Endothelial cell of umbilical vein (primary cell): ENCODE results near the gene FAM177B. TPM values are rescaled to one million over a fixed set of nuclear protein-coding genes. Genes with fewer than 3 reads are reported as not detected.

ENCODE experiments used
- BruUV-seq: library from RNA; stranded (reverse); fragments of 400-500 nt; replicated peaks from 2 replicates; lab custom pipeline; 2021; lab: Mats Ljungman, UMichigan
- CTCF ChIA-PET: fragments of 300-600, 350-600 bp; sonication (Branson Sonifier 250); formaldehyde crosslinking; loops from one replicate; lab custom pipeline; 2021; ENCODE audit warnings: antibody characterized with exemption, inconsistent platforms; lab: Charles Lee
- POLR2A ChIA-PET: fragments of 300-600, 350-600 bp; sonication (Branson Sonifier 250); formaldehyde crosslinking; loops from one replicate; lab custom pipeline; 2021; ENCODE audit warnings: antibody characterized with exemption, inconsistent platforms; lab: Charles Lee
- DNase-seq: peaks from one replicate; pipeline ENCODE4 v3.0.0-alpha.2; 2011; ENCODE audit warnings: low read depth, low spot score
- FAIRE-seq: peaks from 2 replicates; lab custom pipeline; 2011; peaks lifted over from hg19 to GRCh38; lab: Jason Lieb, UNC
- H2AFZ ChIP-seq: 2 replicates; pipeline ENCODE4 v1.6.0; 2012; ENCODE audit warnings: low read depth, low read length, control low read depth, inconsistent platforms
- H3K27ac ChIP-seq: 2 replicates; pipeline ENCODE4 v1.5.1; 2011; ENCODE audit warnings: low read depth, mild to moderate bottlenecking, control low read depth, low read length, moderate library complexity; ENCODE audit not compliant: insufficient read depth
- H3K27me3 ChIP-seq, 2 experiments: 2 replicates each; pipeline versions ENCODE4 v1.6.0 to v1.6.1; 2011; ENCODE audit warnings: low read length in 2 of 2, mixed read lengths in 1 of 2; ENCODE audit not compliant: control insufficient read depth in 2 of 2, insufficient read depth in 2 of 2
- H3K36me3 ChIP-seq, 2 experiments: 2 replicates in 1 of 2; 3 replicates in 1 of 2; pipeline ENCODE4 v1.5.1; 2011; ENCODE audit warnings: low read length in 2 of 2, mild to moderate bottlenecking in 1 of 2, moderate library complexity in 1 of 2; ENCODE audit not compliant: control insufficient read depth in 2 of 2, insufficient read depth in 2 of 2; ENCODE audit errors: extremely low read depth in 1 of 2
- H3K4me1 ChIP-seq: 3 replicates; pipeline ENCODE4 v1.5.1; 2011; ENCODE audit warnings: mild to moderate bottlenecking, low read length; ENCODE audit not compliant: control insufficient read depth, insufficient read depth; ENCODE audit errors: extremely low read depth
- H3K4me2 ChIP-seq: 2 replicates; pipeline ENCODE4 v1.6.1; 2011; ENCODE audit warnings: low read length, control low read depth, mixed read lengths; ENCODE audit not compliant: insufficient read depth
- H3K4me3 ChIP-seq, 3 experiments: fragments of 200-600 bp in 1 of 3; sonication (generic), shearing (Covaris generic) in 1 of 3; replicated peaks in 1 of 3; 2 replicates each; pipeline ENCODE4 v1.5.1; 2011 to 2016; ENCODE audit warnings: control low read depth in 3 of 3, low read length in 3 of 3, mild to moderate bottlenecking in 2 of 3, inconsistent platforms in 1 of 3, low read depth in 1 of 3, moderate library complexity in 1 of 3; ENCODE audit not compliant: insufficient read depth in 1 of 3
- H3K79me2 ChIP-seq: 2 replicates; pipeline ENCODE4 v1.6.0; 2012; ENCODE audit warnings: low read length, inconsistent platforms; ENCODE audit not compliant: control insufficient read depth, insufficient read depth
- H3K9ac ChIP-seq: replicated peaks from 2 replicates; pipeline ENCODE3; 2011; ENCODE audit warnings: low read length, control low read depth; ENCODE audit not compliant: insufficient read depth; ENCODE audit errors: extremely low read depth
- H3K9me1 ChIP-seq: replicated peaks from 3 replicates; pipeline ENCODE4 v1.6.0; 2011; ENCODE audit warnings: mild to moderate bottlenecking, low read length; ENCODE audit not compliant: control insufficient read depth, insufficient read depth; ENCODE audit errors: extremely low read depth
- H3K9me3 ChIP-seq: replicated peaks from 2 replicates; pipeline ENCODE4 v1.5.1; 2012; ENCODE audit warnings: low read length, inconsistent platforms; ENCODE audit not compliant: control insufficient read depth, insufficient read depth
- H4K20me1 ChIP-seq: replicated peaks from 2 replicates; pipeline ENCODE3; 2011; ENCODE audit warnings: mild to moderate bottlenecking, low read length; ENCODE audit not compliant: control insufficient read depth, insufficient read depth; ENCODE audit errors: extremely low read depth
- EZH2 ChIP-seq: IDR thresholded peaks from 2 replicates; pipeline ENCODE4 v1.6.1; 2012; ENCODE audit warnings: borderline replicate concordance, low read depth, mild to moderate bottlenecking, moderate library complexity, low read length, inconsistent platforms; ENCODE audit not compliant: severe bottlenecking
- FOS ChIP-seq: IDR thresholded peaks from 2 replicates; pipeline ENCODE4 v1.6.1; 2011; ENCODE audit warnings: mild to moderate bottlenecking, low read length, moderate library complexity, borderline replicate concordance; ENCODE audit not compliant: insufficient read depth
- GATA2 ChIP-seq: IDR thresholded peaks from 2 replicates; pipeline ENCODE4 v1.7.0; 2011; ENCODE audit warnings: low read depth, mild to moderate bottlenecking, moderate library complexity, mixed read lengths, low read length; ENCODE audit not compliant: insufficient read length, insufficient read depth
- JUN ChIP-seq: IDR thresholded peaks from 2 replicates; pipeline ENCODE4 v1.6.1; 2011; ENCODE audit warnings: borderline replicate concordance, low read depth; ENCODE audit not compliant: insufficient read length, insufficient read depth
- MYC ChIP-seq: IDR thresholded peaks from one replicate; pipeline ENCODE4 v1.6.1; 2011; ENCODE audit warnings: mild to moderate bottlenecking, low read depth, low read length
- POLR2A ChIP-seq: IDR thresholded peaks from 2 replicates; pipeline ENCODE4 v1.6.1; 2012; ENCODE audit warnings: low read depth, mild to moderate bottlenecking, control low read depth, low read length
- POLR2AphosphoS5 ChIP-seq: IDR thresholded peaks from 2 replicates; pipeline ENCODE4 v1.6.1; 2012; ENCODE audit warnings: low read depth, mild to moderate bottlenecking, control low read depth, low read length, moderate library complexity; ENCODE audit not compliant: insufficient read depth
- dilution Hi-C: fragments of 300-500 bp; cut with MboI; formaldehyde crosslinking; loops from one replicate; pipeline ENCODE4 v1.15.0; 2019; ENCODE audit warnings: low sequenced_read_pairs; ENCODE audit not compliant: extremely low pct_ligation_motif_present
- intact Hi-C: fragments of 100-400 bp; cut with micrococcal nuclease; formaldehyde crosslinking; loops from one replicate; pipeline ENCODE4 v1.10.0; 2022
- polyA plus RNA-seq, 4 experiments: library from polyadenylated mRNA; depleted of rRNA in 3 of 4; stranded (reverse) in 3 of 4; unstranded in 1 of 4; fragments of >200 nt; gene quantifications; 2 replicates each; pipeline versions ENCODE4 v1.2.1 to v1.2.3, GENCODE V29; 2011 to 2012; ENCODE audit warnings: missing spikeins in 1 of 4
- total RNA-seq: library from RNA; stranded (reverse); gene quantifications from 2 replicates; pipeline ENCODE4 v1.2.3, GENCODE V29; 2021
- TF ChIP-seq, protein P1 (sequence below): IDR thresholded peaks from 2 replicates; pipeline ENCODE4 v1.6.1; 2011; ENCODE audit not compliant: insufficient read depth, insufficient read length
- TF ChIP-seq, protein P2 (sequence below), 2 donors: IDR thresholded peaks; 1 replicate in 1 of 2; 2 replicates in 1 of 2; pipeline ENCODE4 v1.5.1; 2011; ENCODE audit warnings: low read length in 2 of 2, mild to moderate bottlenecking in 2 of 2, moderate library complexity in 2 of 2, control low read depth in 1 of 2, inconsistent platforms in 1 of 2, low read depth in 1 of 2; ENCODE audit not compliant: insufficient read depth in 1 of 2; ENCODE audit errors: extremely low read depth in 1 of 2

The FAM177B gene
- total and polyA plus RNA-seq, 2 donors (not counting 3 experiments of a cell fraction or from before 2014, with no cell fraction given), result not detected

DNA sequence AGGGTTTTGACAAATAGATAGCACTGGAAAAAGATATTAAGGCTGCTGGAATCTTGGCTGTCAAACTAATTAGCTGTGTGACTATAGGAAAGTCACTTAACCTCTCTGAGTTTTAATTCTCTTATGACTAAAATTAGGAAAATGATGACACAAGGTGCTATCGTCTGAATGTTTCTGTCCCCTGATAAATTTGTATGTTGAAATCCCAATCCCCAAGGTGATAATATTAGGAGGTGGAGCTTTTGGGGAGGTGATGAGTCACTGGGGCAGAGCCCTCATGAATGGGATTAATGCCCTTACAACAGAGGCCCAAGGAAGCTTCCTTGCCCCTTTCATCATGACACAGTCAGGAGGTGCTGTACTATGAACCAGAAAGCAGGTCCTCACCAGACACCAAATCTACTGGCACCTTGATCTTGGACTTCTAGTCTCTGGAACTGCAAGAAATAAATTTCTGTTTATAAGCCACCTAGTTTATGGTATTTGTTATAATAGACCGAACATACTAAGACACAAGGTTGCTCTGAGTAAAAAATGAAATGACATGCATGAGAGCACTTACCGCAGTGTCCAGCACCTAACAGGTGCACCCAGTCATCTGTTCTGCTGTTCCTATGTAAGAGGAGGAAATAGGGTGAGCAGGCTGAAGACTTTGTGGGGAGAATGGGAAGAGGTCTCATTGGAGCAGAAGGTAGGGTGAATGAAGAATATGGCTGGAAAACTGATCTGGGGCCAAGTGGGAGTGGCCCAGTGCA, 51.6 kb downstream of the FAM177B start:
- no peaks in the 10 kb centered on the region for H3K9me1 ChIP-seq
- H2AFZ ChIP-seq, result no peak overlapping the region
- H3K79me2 ChIP-seq, result no peaks in the 10 kb centered on the region
- no peaks in the 10 kb centered on the region for H3K9me3 ChIP-seq
- intact Hi-C loops, result loop anchor here (5.0 kb wide), 1 partner anchor 321 kb away; no protein-coding TSS in a partner anchor
- H3K4me1 ChIP-seq, result peaks cover 32% of the 10 kb centered on the region
- H4K20me1 ChIP-seq, result no peaks in the 10 kb centered on the region
- TF ChIP-seq EZH2, result no peak
- TF ChIP-seq POLR2A, result no peak
- TF ChIP-seq FOS, result no peak
- FAIRE-seq, result no peak
- no peak overlapping the region for H3K9ac ChIP-seq
- DNase-seq, result no peak
- BruUV-seq, result no TSS peak
- dilution Hi-C loops, result loop anchor here (25.0 kb wide), 1 partner anchor 299 kb away; no protein-coding TSS in a partner anchor
- ChIA-PET CTCF (interaction anchor here (1.0 to 2.9 kb wide), 4 partner anchors 334 to 347 kb away, joined by 3 to 14 read pairs (median 3); no protein-coding TSS in a partner anchor), POLR2A (no interaction called here)
- H3K27ac ChIP-seq, result no peak overlapping the region
- no peaks in the 10 kb centered on the region for H3K36me3 ChIP-seq
- no peak overlapping the region for H3K4me2 ChIP-seq
- H3K4me3 ChIP-seq, result no peak overlapping the region
- H3K27me3 ChIP-seq, result peaks cover 0 to 2% of the 10 kb centered on the region in 2 experiments

- POLR2A ChIA-PET, result no interaction called here
- H3K79me2 ChIP-seq, result no peaks in the 10 kb centered on the region
- CTCF ChIA-PET, result interaction anchor here (1.0 to 2.1 kb wide), 2 partner anchors 292 to 334 kb away, joined by 6 to 18 read pairs; no protein-coding TSS in a partner anchor
- no peaks in the 10 kb centered on the region for H3K9me3 ChIP-seq
- DNase-seq (no peak), FAIRE-seq (no peak)
- H2AFZ ChIP-seq, result no peak overlapping the region
- no peaks in the 10 kb centered on the region for H3K9me1 ChIP-seq
- no peak overlapping the region for H3K27ac ChIP-seq
- intact Hi-C loops (loop anchor here (10.0 kb wide), 1 partner anchor 445 kb away; no protein-coding TSS in a partner anchor), dilution Hi-C loops (loop anchor here (25.0 kb wide), 1 partner anchor 297 kb away; no protein-coding TSS in a partner anchor)
- no peak overlapping the region for H3K9ac ChIP-seq
- no peaks in the 10 kb centered on the region for H4K20me1 ChIP-seq
- H3K4me1 ChIP-seq, result peaks cover 24% of the 10 kb centered on the region
- H3K4me2 ChIP-seq, result no peak overlapping the region
- no peaks in the 10 kb centered on the region for H3K36me3 ChIP-seq
- BruUV-seq, result no TSS peak
- no peak for TF ChIP-seq JUN
- TF ChIP-seq EZH2, result no peak
- no peak for TF ChIP-seq MYC
- TF ChIP-seq POLR2AphosphoS5, result no peak
- TF ChIP-seq FOS, result no peak
- TF ChIP-seq GATA2, result no peak
- no peak for TF ChIP-seq POLR2A
- TF ChIP-seq, protein P1, sequence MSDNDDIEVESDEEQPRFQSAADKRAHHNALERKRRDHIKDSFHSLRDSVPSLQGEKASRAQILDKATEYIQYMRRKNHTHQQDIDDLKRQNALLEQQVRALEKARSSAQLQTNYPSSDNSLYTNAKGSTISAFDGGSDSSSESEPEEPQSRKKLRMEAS, result no peak
- TF ChIP-seq, protein P2, sequence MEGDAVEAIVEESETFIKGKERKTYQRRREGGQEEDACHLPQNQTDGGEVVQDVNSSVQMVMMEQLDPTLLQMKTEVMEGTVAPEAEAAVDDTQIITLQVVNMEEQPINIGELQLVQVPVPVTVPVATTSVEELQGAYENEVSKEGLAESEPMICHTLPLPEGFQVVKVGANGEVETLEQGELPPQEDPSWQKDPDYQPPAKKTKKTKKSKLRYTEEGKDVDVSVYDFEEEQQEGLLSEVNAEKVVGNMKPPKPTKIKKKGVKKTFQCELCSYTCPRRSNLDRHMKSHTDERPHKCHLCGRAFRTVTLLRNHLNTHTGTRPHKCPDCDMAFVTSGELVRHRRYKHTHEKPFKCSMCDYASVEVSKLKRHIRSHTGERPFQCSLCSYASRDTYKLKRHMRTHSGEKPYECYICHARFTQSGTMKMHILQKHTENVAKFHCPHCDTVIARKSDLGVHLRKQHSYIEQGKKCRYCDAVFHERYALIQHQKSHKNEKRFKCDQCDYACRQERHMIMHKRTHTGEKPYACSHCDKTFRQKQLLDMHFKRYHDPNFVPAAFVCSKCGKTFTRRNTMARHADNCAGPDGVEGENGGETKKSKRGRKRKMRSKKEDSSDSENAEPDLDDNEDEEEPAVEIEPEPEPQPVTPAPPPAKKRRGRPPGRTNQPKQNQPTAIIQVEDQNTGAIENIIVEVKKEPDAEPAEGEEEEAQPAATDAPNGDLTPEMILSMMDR (IDR thresholded peaks at IDR 0.05; ENCODE audit: extremely low read depth in 1 of 2, insufficient read depth in 1 of 2, low read depth in 1 of 2, low read length in 2 of 2), result no peak
- H3K4me3 ChIP-seq, result no peak overlapping the region
- H3K27me3 ChIP-seq, result no peaks in the 10 kb centered on the region
Measured at GRCh38 chr1:222790115-222790514, 53.1 kb downstream of the FAM177B start.
